ENCODE data around the gene FAM90A1. TPM values are rescaled to one million over a fixed set of nuclear protein-coding genes. Genes with fewer than 3 reads are reported as not detected.
"Not testable (repeated sequence)": the region's sequence is repeated elsewhere in the genome, so short reads cannot be mapped to it uniquely, and the experiment has no call there.

FAM90A1 gene
- polyA plus RNA-seq, 4 donors = 1.1 to 1.7 (median 1.3) TPM

- DNase-seq (ENCODE audit: low read depth in 4 of 4, low spot score in 3 of 4) = peak in 2 of 4 donors; percentile 26 to 50
These were observed 47.3 kb downstream of the FAM90A1 start for GRCh38 chr12:8179989-8180585.

GRCh38 chr12:8172911-8173310, 54.5 kb downstream of the FAM90A1 start:
- DNase-seq (ENCODE audit: low read depth in 4 of 4, low spot score in 3 of 4) = not testable (repeated sequence)

Other genes with a start within 250 kb of the FAM90A1 start
- 10 to 100 TPM; 20.1 to 27.1 (median 23.0) TPM for gene FOXJ2, start 194.9 kb downstream of the FAM90A1 start, polyA plus RNA-seq (ENCODE audit: insufficient read length in 4 of 4)
- 1 to 10 TPM; 2.3 to 4.0 (median 3.7) TPM for gene C3AR1, start 161.3 kb downstream of the FAM90A1 start, polyA plus RNA-seq (ENCODE audit: insufficient read length in 4 of 4)
- 10 to 100 TPM; 27.8 to 35.9 (median 33.9) TPM for gene NECAP1, start 145.3 kb downstream of the FAM90A1 start, polyA plus RNA-seq (ENCODE audit: insufficient read length in 4 of 4)
- 1 to 10 TPM; 1.4 to 2.3 (median 1.9) TPM for gene CLEC4A, start 104.0 kb downstream of the FAM90A1 start, polyA plus RNA-seq (ENCODE audit: insufficient read length in 4 of 4)
- under 1 TPM in 1 of 4 donors, not detected in 3; 0.04 TPM for gene ZNF705A, start 70.6 kb downstream of the FAM90A1 start, polyA plus RNA-seq (ENCODE audit: insufficient read length in 4 of 4)
- under 1 TPM; 0.08 to 0.18 (median 0.11) TPM for gene CLEC6A, start 228.3 kb upstream of the FAM90A1 start, polyA plus RNA-seq (ENCODE audit: insufficient read length in 4 of 4)

All from right renal pelvis (tissue), 4 donors.